Measurements from ENCODE around the gene ZNF341. TPM values are rescaled to one million over a fixed set of nuclear protein-coding genes. Genes with fewer than 3 reads are reported as not detected.

Gene ZNF341
- total and polyA plus RNA-seq, 4 donors, result 2.1 to 4.3 (median 3.4) TPM

GRCh38 chr20:33739493-33739892 is 7.7 kb downstream of the ZNF341 start:
- peaks cover 0 to 7% (median 3%) of the 10 kb centered on the region in 4 donors for H3K9me3 ChIP-seq (ENCODE audit: control insufficient read depth in 4 of 4, insufficient read depth in 3 of 4, low read length in 3 of 4)
- ATAC-seq (ENCODE audit: insufficient read depth, low FRiP score) (no peak), DNase-seq (no peak)
- H3K9ac ChIP-seq (ENCODE audit: insufficient read depth in 1 of 2, low read length in 2 of 2), result no peak overlapping the region
- H3K4me3 ChIP-seq, result no peak overlapping the region
- no peak for TF ChIP-seq CTCF (IDR thresholded peaks at IDR 0.05; ENCODE audit: control extremely low read depth, extremely low read depth)
- no peaks in the 10 kb centered on the region for H3K27me3 ChIP-seq (ENCODE audit: control insufficient read depth in 3 of 3, insufficient read depth in 3 of 3, low read length in 2 of 3)
- peaks cover 0 to 4% (median 1%) of the 10 kb centered on the region in 4 donors for H3K36me3 ChIP-seq (ENCODE audit: control insufficient read depth in 4 of 4, insufficient read depth in 4 of 4, low read length in 4 of 4)
- H3K4me1 ChIP-seq (ENCODE audit: control insufficient read depth in 5 of 5, insufficient read depth in 5 of 5, low read length in 5 of 5), result peaks cover 0 to under 1% (median 0%) of the 10 kb centered on the region in 5 donors
- H3K27ac ChIP-seq (ENCODE audit: low read depth in 1 of 2, low read length in 1 of 2), result no peak overlapping the region
- WGBS, 2 donors, result 85 to 93% methylated on average over 7 of the region's 7 CpGs

- no peaks in the 10 kb centered on the region for H3K27me3 ChIP-seq (ENCODE audit: control insufficient read depth in 3 of 3, insufficient read depth in 3 of 3, low read length in 2 of 3)
- H3K36me3 ChIP-seq (ENCODE audit: control insufficient read depth in 4 of 4, insufficient read depth in 4 of 4, low read length in 4 of 4), result peaks cover 0 to 6% (median 2%) of the 10 kb centered on the region in 4 donors
- peaks cover 0 to 1% (median 0%) of the 10 kb centered on the region in 5 donors for H3K4me1 ChIP-seq (ENCODE audit: control insufficient read depth in 5 of 5, insufficient read depth in 5 of 5, low read length in 5 of 5)
- no peak overlapping the region for H3K4me3 ChIP-seq
- no peak overlapping the region for H3K27ac ChIP-seq (ENCODE audit: low read depth in 1 of 2, low read length in 1 of 2)
- peaks cover 0 to 7% (median 3%) of the 10 kb centered on the region in 4 donors for H3K9me3 ChIP-seq (ENCODE audit: control insufficient read depth in 4 of 4, insufficient read depth in 3 of 4, low read length in 3 of 4)
- DNase-seq (no peak), ATAC-seq (ENCODE audit: insufficient read depth, low FRiP score) (no peak)
- H3K9ac ChIP-seq (ENCODE audit: insufficient read depth in 1 of 2, low read length in 2 of 2), result no peak overlapping the region
- WGBS, 2 donors, result 97 to 100% methylated on average over 1 of the region's 1 CpG
- TF ChIP-seq CTCF (IDR thresholded peaks at IDR 0.05; ENCODE audit: control extremely low read depth, extremely low read depth), result no peak
These were observed 8.4 kb downstream of the ZNF341 start for GRCh38 chr20:33740189-33740588.

- no peak overlapping the region for H3K27ac ChIP-seq (ENCODE audit: low read depth in 1 of 2, low read length in 1 of 2)
- H3K9ac ChIP-seq (ENCODE audit: insufficient read depth in 1 of 2, low read length in 2 of 2), result no peak overlapping the region
- ATAC-seq (ENCODE audit: insufficient read depth, low FRiP score) (no peak), DNase-seq (no peak)
- H3K27me3 ChIP-seq (ENCODE audit: control insufficient read depth in 3 of 3, insufficient read depth in 3 of 3, low read length in 2 of 3), result no peaks in the 10 kb centered on the region
- 94 to 96% methylated on average over 3 of the region's 3 CpGs for WGBS, 2 donors
- TF ChIP-seq CTCF (IDR thresholded peaks at IDR 0.05; ENCODE audit: control extremely low read depth, extremely low read depth), result no peak
- H3K4me3 ChIP-seq, result no peak overlapping the region
- peaks cover 0 to 22% (median 2%) of the 10 kb centered on the region in 4 donors for H3K36me3 ChIP-seq (ENCODE audit: control insufficient read depth in 4 of 4, insufficient read depth in 4 of 4, low read length in 4 of 4)
- H3K9me3 ChIP-seq (ENCODE audit: control insufficient read depth in 4 of 4, insufficient read depth in 3 of 4, low read length in 3 of 4), result no peaks in the 10 kb centered on the region
- peaks cover 0 to 1% (median 0%) of the 10 kb centered on the region in 5 donors for H3K4me1 ChIP-seq (ENCODE audit: control insufficient read depth in 5 of 5, insufficient read depth in 5 of 5, low read length in 5 of 5)
These were observed 12.4 kb downstream of the ZNF341 start for GRCh38 chr20:33744181-33744580.

All from lung (tissue), 12 donors.